HK-2 (cell line): Measurements from ENCODE around the gene MYH3.
A peak's percentile ranks its signal among the peaks of the same experiment; 100 is the strongest.

ENCODE experiments used
- DNase-seq: peaks from one replicate; pipeline ENCODE4 v3.0.0-alpha.2; 2018; ENCODE audit not compliant: unreplicated experiment

MYH3 gene

DNA sequence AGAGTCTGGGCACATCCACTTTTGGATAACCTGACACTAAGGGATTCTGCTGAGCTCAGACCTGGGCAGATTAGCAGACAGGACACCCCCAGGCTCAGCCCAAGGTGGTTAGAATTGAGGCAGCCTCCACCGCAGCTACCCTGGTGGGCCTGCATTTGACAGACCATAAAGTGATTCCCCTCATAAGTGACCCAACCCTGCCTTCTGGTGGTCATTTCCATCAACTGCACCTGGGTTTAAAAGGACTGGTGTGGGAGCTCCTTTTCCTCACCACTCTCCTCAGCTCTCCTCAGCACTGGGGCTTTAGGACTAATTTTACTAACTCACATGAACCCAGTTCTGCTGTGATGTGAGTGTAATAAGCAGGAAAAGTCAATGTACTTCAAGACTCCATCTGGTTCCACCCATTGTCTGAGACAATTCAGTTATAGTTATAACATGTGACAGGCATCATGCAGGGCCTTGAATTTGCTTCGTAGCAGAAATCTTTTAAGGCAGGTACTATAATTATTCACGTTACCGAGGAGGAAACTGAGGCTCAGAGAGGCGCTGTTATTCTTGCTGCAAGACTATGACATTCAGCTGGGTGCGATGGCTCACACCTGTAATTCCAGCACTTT is 42.5 kb downstream of the MYH3 start:
- peak; percentile 35 for DNase-seq

DNA sequence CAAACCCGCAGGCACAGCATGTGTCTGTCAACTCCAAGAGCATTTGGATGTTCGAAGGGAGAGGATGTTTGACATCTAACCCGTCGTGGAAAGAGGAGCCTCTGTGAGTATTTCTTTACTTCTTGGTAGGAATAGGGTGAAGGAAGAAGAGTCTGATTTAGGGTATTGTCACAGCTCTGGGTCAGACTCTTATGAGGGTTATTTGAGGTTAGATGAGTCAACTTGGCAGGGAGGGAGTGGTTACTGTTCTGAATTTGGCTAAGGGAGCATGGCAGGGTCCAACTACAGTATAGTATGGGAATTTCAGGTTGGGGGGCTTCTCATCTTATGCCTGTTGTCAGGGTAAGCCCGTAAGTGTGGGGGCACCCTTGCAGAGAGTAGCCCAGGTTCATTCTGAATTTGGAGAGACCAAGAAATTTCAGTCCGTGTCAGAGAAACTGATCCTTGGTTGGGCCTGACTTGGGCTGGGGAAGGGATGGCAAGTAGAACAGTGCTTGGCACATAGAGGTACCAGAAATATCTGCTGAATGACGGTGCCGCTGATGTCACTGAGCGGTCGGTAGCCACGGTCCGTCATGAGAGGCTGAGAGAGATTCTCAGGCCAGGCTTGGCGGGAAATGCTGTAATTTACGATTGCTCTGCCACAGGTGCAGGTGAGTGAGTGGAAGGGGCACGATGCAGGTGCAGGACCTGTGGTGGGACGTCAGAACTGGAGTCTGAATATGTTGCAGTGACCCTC is 43.2 kb downstream of the MYH3 start:
- DNase-seq: no peak

DNA sequence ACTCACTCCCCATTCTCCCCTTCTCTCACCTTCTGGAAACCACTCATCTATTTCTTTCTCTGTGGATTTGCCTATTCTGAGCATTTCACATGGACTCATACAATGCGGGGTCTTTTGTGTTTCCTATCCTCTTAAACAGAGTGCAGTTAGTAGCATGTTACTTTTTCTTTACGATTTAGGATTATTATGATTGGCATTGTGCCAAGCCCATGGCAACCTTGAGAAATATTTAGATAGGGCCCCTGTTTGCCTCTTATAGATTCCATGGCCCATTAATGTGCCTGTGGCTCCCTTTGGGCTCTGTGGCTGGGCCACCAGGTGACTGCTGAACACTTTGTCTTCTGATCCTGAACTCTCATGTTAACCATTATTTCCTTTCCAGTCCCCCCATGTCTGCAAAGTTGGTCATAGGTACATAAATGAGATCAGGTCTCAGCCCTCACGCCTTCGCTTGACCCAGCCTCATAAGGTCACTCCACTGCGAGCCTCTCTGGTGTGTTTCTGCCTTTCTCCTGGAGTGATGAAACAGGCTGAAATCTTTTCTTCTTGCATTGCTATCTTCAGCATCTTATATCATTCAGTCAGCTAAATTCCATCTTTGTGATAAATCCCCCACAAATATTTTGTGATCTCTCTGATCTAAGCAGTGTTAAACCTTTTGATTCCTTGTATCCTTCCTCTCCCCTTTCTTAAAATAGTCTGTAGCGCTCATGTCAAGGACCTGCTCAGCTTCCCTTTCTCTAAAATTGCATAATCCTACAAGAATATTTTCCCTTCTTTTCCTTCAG is 44.0 kb downstream of the MYH3 start:
- no peak for DNase-seq

DNA sequence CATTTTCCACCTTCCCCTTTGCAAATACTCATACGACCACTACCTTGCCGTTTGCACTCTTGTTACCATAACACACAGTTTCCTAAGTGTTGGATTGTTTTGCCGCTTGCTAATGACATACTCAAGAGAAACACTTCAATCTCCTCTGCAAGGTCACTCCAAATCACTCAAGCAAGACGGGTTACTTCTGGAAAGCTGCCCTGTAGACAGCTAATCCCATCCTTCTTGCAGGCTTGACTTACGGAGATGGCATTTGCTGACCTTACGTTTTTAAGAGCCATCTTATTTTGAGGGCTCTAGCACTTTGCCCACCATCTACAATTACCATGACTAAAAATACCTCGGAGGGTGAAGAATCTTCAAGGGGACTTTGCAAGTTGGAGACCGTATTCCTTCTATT is 46.2 kb downstream of the MYH3 start:
- DNase-seq: no peak

DNA sequence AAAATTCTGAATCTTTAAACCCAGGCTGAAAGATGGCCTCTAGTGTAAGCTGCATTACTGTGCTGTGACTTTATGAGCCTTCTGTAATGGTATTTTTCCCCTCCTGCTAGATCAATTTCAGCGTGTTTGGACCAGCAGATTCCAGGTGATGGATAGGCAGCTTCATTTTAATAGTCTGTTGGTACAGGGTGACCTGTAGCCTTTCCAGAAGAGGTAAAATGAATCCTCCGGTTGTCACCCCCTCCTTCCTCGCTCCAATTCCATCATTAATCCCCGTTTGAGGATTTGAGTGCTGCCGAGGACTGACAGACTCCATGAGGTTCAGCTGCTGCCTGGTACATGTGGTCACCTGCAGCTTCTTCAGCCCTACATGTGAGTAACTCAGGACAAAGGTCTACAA is 48.9 kb downstream of the MYH3 start:
- no peak for DNase-seq

DNA sequence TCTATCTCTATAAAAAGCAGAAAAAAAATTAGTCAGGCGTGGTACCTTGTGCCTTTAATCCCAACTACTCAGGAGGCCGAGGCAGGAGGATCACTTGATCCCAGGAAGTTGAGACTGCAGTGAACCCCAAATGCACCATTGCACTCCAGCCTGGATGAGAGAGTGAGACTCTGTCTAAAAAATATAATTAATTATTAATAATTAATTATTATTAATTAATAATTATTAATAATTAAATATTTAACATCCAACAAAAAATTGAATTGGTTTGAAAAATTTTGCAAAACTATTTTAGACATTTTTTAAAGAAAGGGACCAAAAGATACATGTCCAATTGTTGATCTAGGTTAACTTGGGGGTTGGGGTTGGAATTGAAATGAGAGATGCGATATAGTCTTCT is 51.0 kb downstream of the MYH3 start:
- no peak for DNase-seq

DNA sequence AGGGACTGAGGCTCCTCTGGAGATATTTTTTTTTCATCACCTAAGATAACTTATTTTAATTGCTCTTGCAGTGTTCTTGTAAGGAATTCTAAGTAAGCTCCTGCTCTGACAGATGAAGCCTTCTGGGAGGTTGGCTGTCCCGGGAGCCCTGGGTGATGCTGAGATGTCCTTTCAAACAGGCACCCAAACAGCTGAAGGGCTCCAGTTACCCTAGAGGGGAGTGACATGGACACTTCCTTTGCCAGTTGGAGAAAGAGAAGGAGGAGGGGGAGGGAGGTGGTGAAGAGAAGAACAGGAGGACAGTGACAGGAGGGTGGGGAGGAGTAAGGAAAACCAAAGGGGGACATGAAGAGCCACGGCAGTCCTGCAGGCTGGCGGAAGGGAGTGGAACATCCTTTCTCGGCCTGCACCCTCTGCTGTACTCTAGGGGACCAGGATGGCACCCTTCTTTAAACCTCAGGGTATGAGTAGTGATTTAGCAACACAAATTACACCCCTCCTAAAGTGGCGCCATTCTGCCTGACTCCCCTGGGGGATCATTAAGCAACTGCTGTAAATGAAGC is 51.8 kb downstream of the MYH3 start:
- no peak for DNase-seq

DNA sequence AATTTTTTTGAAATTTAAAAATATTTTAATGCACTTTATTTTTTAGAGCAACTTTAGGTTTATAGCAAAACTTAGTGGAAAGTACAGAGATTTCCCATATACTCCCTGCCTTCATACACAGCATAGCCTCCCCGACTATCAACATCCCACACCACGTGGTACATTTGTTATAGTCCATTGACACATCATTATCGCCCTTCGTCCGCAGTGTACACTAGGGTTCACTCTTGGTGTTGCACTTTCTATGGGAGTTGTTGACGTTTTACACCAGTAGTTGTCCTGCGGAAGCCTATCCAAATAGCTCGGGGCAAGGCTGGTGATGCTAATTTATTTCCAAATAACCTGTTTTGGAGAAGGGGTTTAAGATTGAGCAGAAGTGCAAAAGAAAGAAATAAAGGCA is 52.6 kb downstream of the MYH3 start:
- DNase-seq: no peak

DNA sequence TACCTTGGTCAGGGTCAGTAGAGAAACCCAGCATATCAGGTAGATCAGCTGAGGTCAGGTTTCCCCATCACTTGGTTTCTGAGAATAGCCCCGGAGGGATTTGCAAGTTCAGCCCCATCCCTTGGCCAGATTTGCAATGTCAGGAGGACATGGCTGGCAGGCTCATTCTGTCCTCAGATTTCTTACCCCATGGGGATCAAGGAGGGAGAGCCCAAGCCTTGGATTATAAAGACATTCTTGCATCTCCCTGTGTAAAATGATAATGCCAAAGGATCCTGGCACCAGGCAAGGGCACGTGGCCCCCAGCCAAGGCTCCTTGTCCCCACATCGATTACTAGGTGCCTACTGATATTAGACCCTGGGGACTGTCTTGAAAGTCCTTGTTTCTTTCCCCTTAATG is 53.2 kb downstream of the MYH3 start:
- DNase-seq: no peak

DNA sequence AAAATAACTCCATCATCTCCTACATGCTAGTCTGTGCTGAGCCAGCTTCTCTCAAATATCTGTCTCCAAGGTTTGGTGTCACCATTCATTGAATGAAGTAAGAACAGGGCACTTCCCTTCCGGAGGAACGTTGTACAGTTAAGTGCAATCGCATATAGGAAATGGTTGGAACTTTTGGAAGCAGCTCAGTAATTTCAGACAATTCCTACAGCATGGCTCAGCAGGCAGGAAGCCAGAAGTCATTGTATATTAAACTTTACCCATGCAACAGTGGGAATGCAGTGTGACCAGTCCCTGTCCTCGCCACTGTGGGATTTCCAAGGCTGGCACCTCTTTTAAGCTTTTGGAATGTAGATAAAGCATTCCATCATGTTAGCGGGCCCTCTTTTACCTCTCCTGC is 56.5 kb downstream of the MYH3 start:
- DNase-seq: peak; percentile 21

DNA sequence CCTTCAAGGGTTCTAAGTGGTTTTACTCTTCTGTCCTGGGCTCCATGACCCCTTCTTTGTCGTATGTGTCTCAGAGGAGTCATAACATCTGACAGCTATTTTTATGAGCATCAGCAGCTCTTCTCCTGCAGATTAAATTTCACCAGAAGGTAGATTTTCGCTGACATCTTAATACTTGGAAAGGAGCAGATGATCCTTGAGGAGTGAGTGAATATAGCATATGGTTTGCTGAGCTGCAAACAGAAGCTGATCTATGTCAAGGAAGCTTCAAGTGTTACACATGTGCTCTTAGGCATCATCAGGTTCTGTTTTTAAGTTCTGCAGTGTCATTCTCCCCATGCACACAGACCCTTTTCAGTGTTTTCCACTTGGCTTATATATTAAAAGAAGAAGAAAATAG is 58.5 kb downstream of the MYH3 start:
- DNase-seq: no peak

DNA sequence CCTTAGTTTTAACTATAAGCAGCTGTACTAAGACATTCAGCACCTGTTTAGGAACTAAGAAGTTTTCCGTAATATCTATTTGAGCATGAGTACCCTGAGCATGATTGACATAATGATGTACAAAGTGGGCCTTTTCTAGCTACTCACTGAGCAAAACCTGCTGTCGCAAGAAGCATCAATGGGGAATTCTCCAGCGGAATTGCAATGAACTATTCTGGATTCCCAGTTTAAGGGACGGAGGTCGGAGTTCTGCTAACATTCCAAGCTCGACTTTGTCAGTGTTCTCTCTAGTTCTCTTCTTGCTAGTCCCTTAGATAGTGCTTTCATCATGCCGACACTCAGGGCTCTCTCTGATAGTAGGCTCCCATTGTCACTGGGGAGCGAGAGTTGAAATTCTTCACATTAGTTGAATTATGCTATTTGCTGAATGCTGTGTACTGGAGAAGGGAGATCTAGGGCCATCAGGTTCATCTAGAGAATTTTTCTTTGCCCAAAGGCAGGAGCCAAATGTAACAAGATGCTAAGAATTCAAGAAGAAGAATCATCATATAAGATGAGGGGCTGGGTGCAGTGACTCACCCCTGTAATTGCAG is 67.5 kb downstream of the MYH3 start:
- DNase-seq: no peak

DNA sequence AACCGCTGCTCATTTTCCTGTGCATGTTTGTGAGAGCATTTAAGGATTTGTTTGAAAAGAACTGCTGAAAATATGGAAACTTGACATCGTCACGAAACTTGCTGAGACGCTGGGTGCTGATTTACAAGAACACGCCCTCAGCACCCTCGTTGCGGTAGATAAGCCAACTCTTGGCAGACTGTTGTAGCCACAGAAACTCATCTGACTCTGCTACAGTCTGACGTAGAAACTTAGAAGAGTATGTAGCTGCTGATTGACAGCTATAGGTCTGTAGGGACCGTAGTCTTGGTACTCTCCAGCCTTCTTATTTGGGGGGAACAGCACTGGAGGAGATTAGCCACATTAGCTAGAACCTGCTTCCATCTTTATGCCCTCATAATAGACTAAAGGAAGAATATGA is 71.6 kb downstream of the MYH3 start:
- DNase-seq: no peak

DNA sequence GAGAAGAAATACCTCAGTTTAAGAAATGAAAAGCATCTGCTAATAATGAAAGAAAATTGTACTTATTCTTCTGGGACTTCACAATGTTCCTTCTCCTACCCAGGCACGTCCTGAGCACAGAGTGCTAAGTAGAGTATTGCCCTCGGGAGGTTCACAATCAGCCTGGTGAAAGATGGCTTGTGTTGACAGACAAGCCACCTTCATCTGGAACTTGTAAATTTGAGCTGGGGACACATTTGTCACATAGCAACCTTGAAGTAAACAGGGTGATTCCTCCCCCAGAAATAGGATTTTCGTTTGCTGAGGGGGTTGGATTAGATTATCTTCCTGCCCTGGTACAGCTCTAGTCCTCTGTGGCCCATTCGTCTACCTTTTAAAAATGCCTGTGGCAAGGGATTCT is 73.3 kb downstream of the MYH3 start:
- DNase-seq: no peak

DNA sequence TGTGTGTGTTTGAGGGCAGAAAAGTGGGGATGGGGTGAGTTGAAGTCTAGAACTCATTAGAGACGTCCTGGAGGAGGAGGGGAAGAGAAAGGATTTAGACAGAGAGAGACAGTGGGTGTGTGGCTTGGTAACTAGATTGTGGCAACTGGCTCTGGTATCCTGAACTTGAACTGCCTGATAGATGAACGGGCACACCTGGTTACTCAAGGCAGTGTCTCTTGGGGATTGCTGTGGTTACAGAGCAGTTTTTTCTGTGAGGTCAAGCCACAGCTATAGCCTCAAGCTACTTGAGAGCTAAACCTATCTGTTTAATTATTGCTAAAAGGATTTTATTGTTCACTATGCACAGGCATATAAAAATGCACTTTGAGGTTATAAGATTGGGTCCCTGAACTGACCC is 77.8 kb downstream of the MYH3 start:
- DNase-seq: no peak
